HG02642 (cell line): ENCODE results near the gene UBAC2.

Source experiments
- ATAC-seq: cut with Tn5 transposase; IDR thresholded peaks from one replicate; pipeline ENCODE4 v1.9.1; 2021; ENCODE audit warnings: mild to moderate bottlenecking; ENCODE audit not compliant: unreplicated experiment, poor library complexity

Gene UBAC2

DNA sequence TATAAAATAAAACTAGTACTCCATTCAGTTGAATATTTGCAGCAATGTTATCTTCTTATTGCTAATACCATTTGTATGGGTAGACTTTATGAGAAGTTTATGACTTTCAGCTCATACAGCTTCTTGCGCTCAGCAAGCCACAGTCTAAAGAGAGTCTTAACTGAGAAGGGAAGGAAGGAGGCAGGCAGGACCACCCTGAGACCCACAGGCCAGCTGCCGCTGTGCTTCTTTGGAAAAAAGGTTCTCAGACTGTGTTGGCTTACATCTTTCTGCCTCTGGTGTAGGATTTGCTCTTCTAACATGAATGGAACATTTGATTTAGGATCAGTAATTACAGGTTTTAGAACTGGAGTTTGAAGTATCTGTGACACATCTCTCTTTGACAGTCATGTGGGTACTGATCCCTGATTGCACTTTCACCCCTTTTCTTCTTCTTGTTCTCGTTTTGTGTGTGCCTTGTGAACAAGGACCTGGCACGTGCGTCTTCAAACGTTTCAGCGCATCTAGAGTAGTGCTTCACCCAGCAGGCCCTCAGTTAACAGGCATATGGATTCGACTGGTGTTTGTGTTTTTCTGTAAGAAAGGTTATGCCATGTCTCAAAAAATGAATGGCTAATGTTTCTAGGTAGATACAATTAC is 64.6 kb downstream of the UBAC2 start:
- ATAC-seq, result no peak

DNA sequence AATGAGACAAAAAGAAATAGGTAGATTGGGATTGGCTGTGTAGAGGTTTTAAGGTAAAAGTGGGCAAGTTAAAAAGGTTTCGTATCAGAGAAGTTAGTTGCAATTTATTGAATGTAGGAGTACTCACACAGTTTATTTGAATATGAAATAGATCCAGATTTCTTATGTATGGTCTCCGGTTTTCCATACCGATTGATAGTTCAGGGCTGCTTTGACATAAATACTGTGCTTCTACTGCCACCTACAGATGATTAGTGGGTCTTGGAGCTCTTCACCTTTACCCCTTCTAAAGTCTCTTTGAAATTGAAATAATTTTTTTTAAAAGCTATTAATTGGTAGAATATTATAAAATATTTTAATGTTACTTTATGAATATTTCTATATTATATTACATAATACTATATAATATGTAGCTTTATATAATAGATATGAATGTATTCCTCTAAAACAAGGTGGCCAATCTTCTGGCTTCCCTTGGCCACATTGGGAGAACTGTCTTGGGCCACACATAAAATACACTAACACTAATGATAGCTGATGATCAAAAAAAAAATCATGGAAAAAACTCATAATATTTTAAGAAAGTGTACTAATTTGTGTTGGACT is 65.3 kb downstream of the UBAC2 start:
- ATAC-seq, result no peak

DNA sequence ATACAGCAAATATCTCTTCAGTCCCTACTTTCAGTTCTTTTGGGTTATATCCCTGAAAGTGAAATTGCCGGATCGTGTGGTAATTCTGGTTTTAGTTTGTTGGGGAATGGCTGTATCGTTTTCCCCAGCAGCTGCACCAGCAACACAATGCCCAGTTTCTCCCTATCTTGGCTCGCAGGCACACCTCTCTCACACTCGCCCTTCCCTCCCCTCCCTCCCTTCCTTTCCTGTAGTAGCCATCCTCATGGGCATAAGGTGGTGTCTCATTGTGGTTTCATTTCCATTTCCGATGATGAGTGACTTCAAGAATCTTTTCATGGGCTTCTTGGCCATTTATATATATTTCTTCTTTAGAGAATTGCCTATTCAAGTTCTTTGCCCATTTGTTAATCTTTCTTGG is 66.2 kb downstream of the UBAC2 start:
- no peak for ATAC-seq

DNA sequence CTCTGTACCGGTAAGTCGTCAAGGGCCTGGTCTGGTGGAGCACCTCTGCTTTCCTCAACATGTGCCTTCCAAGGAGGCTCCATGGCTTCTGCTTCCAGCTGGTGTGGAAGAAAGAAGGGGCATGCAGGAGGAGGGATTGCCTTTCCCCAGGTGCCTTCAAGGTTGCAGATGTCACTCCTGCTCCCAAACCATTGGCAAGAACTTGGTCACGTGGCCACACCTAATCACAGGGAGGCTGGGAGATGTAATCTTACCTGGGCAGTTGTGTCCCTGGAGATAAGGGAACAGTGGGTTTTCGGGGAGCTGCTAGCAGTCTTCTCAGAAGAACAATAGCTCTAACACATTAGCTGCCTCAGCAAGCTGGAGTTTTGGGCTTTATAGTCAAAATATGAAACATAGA is 67.3 kb downstream of the UBAC2 start:
- no peak for ATAC-seq

DNA sequence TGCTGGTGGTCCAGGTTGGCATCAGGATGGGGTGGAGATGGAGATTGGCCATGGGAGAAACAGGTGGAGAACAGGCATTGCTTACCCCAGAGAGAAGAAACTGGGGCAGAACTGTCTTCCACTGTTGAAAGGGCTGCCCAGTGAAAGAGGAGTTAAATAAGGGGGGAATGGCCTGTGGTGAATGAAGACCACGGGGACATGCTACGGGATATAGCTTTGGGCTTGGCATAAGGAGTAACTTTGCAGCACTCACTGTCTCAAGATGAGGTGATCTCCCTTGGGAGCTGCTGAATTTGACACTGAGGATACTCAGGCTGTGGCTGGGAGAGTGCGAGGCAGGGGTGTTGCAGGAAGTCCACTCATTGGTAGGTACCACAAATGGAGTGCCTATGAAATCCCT is 68.2 kb downstream of the UBAC2 start:
- no peak for ATAC-seq

DNA sequence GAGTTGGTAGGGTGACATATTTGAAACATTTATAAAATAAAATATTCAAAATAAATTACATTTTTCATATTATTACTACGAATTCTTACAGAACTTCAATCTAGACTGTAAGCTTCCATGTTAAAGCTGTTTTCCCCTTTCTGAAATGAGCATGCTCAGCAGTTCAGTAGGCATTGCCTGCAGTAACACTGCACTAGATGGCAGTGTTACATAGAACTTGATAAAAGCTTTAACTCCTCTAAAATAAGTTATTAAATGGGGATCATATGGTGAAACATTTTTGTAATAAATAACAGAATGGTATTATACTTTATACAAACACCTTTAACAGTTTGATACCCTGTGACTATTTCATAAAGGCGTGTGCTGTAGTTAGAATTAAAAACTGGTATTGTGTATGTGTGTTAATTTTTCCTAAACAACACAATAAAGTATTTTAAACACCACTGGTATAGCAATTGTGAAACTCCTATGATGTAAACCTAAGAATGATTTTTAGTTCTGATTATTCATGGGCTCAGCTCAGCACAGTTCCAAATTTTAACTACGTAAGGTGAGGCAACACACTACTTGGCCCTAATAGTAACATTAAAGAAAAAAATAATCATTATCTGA is 69.1 kb downstream of the UBAC2 start:
- peak; percentile 67 for ATAC-seq

DNA sequence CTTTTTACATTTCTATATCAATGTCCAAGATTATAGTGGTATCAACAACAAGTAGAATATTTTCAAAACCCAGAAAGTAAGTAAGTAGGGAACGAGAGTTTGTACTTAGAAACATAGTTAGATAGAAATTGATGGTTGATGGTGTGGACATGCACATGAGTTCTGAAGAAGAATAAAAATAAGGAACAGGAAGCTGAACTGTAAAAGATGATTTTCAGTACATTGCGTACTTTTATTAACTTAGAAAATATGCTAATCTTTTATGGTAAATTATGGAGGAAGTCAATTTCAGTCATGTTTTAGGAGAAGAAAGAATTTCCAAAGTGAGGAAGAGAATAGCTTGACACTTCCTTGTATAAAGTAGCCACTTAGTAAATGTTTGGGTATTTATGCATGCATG is 69.9 kb downstream of the UBAC2 start:
- no peak for ATAC-seq

DNA sequence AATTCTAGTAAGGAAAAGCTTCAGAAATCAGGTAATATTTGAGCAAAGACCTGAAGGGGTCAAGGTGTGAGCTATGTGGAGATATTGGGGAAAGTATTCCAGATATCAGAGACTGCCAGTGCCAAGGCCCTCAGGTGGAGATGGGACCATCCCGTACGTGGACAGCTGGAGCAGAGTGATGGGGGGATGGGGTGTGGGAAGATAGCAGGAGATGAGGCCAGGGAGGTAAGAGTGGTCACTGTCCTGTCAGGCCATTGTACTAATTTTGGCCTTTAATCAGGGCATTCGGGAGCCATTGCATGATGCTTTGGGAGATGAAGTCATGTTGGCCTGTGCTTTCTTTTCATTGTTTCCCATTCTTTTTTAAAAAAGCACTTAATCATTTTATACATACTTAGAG is 70.6 kb downstream of the UBAC2 start:
- no peak for ATAC-seq

DNA sequence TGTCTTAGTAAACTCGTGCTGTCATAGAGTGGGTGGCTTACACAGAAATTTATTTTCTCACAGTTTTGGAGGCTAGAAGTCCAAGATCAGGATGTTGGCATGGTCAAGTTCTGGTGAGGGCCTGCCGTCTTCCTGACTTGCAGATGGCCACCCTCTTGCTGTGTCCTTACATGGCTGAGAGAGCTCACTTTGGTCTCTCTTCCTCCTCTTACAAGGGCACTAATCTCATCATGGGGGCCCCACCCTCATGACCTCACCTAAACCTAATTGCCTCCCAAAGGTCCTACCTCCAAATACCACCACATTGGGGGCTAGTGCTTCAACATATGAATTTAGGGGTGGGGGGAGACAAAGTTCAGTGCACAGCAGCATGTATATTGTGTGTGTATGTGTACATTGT is 71.8 kb downstream of the UBAC2 start:
- ATAC-seq, result no peak

DNA sequence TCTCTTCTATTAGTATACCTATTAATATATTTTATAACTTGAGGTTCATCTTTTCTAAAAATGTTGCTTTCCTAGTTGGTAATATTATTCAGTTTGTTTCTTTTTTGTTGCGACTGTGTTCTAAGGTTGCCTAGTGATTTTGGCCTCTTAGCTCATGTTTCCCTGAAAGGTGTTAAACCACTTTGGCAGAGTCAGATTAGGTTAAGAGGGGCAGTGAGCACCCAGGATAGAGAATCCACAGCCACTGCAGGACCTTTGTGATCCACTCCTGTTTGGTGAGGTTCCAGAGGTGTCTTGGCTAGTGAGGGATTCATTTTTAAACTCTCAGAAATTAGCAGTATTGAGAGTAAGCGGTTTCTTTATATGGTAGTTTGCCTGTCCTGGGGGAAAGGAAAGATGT is 72.5 kb downstream of the UBAC2 start:
- no peak for ATAC-seq

DNA sequence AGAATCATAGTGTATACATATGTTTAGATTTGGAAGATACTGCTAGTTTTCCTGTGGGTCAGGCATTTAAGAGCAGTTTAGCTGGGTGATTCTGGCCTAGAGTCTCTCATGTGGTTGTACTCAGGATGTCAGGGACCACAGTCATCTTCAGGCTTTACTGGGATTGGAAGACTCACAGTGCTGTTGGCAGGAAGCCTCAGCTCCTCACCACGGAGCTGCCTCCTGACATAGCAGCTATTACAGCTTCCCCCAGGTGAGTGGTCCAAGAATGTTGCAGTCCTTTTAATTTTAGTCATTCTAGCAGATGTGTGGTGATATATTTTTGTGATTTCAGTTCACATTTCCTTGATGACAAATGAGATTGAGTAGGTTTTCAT is 74.4 kb downstream of the UBAC2 start:
- no peak for ATAC-seq

DNA sequence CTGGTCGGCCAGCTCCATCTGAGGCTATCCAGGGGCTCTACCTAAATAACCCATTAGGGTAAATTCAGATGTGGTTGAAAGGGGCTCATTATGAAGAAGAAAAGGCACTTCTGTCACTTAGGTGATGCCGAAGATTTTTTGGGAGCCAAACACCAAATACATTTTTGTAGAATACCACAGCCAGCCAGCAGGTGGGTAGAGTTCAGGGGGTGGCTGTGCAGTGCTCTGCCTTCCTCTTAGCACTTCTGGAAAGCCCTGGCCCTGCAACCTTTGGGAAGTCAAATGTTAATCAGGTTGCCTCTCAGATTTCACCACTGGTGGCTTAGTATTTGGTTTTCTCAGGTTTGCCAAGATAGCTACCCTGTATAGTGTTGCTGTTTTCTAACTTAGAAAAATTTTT is 76.1 kb downstream of the UBAC2 start:
- no peak for ATAC-seq

DNA sequence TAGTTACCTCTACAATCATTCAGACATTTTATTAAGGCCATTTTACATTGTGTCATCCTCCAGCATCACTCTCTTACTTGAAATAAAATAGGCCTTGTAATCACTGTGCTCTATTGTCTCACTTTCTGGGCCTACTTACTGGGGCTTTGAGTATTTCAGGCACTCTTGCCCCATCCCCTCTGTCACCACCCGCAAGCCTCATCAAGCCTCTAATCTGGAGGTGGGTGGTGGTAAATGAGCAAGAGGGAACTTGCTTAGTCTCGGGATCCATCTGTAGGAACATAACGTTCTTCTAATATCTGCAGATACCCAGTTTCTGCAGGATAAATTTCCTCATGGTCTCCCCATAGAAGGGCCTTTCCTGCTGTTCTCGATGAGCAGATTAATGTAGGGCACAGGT is 77.0 kb downstream of the UBAC2 start:
- no peak for ATAC-seq

DNA sequence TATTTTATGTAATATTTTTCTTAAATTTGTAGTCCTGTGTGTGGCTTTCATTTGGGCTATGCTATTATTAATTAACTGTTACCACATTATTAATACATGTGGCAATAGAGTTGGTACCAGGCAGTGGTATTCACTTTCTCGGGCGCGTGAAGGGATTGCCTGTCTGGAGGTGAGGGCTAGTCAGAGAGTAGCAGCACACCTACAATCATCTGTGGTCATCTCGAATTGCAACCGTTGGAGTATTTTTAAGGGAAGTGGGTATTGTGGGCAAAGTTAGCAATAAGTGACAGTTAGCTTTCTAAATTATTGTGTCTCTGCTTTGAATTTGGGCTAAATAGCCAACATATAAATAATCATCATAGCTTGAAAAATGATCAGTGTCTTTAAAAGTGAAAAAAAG is 77.5 kb downstream of the UBAC2 start:
- ATAC-seq, result no peak

DNA sequence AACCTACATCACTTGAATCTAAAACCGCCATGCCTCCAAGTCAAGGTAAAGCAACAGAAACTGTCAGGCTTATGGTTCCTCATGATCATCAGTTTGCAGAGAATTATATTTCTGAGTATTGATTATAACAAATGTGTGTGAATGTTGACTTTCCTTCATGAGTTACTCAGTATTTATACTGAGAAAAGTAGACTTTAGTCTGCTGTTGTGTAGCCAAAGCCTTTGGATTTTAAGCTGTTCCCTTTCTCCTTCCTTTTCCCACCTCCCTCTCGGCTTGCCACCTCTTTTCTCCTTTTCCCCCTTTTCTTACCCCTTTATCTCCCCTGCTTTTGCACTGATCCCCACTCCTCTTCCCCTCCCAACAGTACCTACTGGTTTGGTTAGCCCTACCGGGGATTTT is 78.2 kb downstream of the UBAC2 start:
- ATAC-seq, result no peak

DNA sequence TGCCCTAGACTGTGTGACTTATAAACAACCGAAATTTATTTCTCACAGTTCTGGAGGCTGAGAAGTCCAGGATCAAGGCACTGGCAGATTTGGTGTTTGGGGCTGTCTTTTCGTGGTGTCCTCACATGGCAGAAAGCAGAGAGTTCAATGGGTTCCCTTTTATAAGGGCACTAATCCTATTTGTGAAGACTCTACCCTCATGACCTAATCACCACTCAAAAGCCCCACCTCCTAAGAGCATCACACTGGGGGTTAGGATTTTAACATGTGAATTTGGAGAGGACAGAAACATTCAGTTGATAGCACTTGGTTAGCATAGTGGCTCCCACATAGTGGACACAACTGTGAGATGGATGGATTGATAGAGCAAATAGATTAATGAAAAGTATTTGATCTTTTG is 79.0 kb downstream of the UBAC2 start:
- no peak for ATAC-seq

DNA sequence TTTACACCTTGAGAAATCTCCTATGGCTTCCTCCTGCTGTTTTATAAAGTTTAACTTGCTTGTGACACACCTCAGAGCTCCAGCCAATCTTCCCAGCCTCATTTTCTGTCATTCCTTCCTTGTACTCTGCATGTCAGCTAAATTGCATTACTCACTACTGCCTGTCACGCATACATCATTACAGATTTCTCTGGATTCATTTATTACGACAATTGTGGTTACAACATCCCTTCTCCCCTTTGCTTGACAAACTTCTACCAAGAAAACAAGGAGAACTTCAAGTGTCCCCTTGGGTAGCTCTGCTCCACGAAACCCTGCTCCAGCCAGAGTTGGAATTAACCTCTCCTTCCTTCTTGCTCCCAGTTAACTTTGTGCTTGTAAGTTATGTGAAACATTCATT is 79.5 kb downstream of the UBAC2 start:
- ATAC-seq, result no peak

DNA sequence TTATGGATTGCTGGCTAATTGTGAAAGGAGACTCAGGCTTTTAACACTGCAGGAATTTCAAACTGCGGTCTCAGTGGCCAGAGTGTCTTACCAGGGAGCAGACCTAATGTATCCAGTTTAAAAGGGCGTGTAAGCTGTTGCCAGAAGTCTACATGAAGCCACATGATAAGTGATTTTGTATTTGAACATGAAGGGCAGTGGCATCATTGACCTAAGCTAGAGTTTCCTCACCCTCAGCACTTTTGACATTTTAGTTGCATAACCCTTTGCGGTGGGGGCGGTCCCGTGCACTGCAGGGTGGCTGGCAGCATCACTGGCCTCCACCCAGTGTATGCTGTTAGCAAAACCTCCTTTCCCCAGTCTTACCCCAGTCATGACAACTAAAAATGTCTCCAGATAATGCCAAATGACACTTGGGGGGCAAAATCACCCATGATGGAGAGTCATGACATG is 81.2 kb downstream of the UBAC2 start:
- peak; percentile 75 for ATAC-seq

DNA sequence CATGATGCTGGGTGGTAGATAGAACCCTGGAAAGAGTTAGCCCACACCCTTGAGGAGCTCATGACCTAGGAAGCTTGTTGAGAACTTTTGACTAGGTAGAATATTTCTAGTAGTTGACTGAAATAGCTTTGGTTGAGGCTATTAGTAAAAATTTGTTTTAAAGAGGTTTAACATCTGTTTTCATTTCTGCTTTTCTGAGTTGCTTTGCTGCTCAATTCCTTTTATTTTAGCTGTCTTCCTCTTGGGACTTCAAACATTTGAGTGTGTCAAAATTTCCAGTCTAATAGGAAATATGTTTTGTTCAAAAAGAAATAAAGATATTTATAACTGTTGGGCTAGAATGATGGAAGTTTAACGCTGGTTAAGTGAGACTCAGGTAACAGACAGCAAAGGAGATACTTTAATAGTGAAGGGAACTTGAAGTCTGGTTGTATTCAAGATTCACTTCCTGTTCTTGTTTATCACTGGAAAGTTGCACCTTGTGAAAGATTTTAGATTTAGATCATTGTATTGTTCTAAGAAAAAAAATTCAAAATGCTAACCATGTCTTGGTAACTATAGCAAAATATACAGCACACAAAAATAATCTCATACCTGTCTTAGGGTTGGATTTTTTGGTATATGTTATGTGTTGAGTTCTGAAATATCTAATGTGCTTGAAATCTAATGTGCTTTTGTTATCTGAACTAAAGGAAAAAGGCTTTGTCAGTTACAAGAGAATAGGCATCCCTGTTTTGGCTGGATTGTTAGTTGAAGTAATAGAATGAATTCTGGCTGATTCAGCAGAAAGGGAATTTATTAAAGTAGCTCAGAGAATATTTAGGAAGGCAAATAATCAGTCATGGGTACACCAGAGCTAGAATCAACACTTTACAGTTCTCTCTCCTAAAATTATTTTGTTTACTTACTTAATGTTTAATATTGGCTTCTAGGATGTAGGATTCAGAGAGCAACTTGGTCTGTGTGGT is 81.9 kb downstream of the UBAC2 start:
- ATAC-seq, result peak; percentile 77

DNA sequence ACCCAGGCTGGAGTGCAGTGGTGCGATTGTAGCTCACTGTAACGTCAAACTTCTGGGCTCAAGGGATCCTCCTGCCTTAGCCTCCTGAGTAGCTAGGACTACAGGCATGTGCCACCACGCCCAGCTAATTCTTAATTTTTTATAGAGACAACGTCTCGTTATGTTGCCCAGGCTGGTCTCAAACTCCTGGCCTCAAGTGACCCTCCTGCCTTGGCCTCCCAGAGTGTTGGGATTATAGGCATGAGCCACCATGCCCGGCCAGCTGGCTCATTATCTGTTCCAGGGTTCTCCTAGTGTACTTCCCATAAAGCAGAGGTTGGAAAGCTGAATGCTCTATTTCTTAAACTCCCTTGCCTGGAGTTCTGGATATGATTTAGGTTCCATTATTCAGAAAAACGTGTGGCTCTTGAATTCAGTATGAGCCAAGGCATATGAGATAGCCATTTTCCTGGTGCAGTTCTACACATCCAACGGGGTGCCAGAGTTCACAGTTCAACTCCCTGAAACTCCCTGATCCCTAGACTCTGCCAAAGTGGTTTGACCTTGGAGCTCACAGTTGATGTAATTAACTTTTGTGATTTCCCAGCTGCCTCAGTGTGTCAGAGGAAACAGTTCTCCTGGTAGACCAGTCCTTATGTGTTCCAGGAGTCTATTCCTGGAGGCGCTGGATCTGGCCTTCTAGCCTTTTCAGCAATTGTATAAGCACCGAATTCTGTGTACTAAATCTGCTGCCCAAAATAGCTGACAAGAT is 85.0 kb downstream of the UBAC2 start:
- ATAC-seq, result no peak
